IPS-11a (cell line): ENCODE data around the gene TNRC6B.

Experiments used
- H3K4me3 ChIP-seq: one replicate; pipeline ENCODE4 v1.5.1; 2013; ENCODE audit warnings: low read depth, low read length, control low read depth

The TNRC6B gene

GRCh38 chr22:40323681-40324171 is 146.0 kb downstream of the TNRC6B start:
- no peak overlapping the region for H3K4me3 ChIP-seq

GRCh38 chr22:40324468-40325305 is 147.0 kb downstream of the TNRC6B start:
- H3K4me3 ChIP-seq = no peak overlapping the region

- H3K4me3 ChIP-seq = no peak overlapping the region
Observed at GRCh38 chr22:40325315-40325714, 147.6 kb downstream of the TNRC6B start.

GRCh38 chr22:40326905-40327735 is 149.4 kb downstream of the TNRC6B start:
- H3K4me3 ChIP-seq = no peak overlapping the region

- H3K4me3 ChIP-seq = no peak overlapping the region
Observed at GRCh38 chr22:40328546-40329456, 151.1 kb downstream of the TNRC6B start.

GRCh38 chr22:40329466-40329865 is 151.7 kb downstream of the TNRC6B start:
- no peak overlapping the region for H3K4me3 ChIP-seq

GRCh38 chr22:40330086-40330485 is 152.4 kb downstream of the TNRC6B start:
- no peak overlapping the region for H3K4me3 ChIP-seq

GRCh38 chr22:40330615-40331014 is 152.9 kb downstream of the TNRC6B start:
- no peak overlapping the region for H3K4me3 ChIP-seq

- no peak overlapping the region for H3K4me3 ChIP-seq
Observed at GRCh38 chr22:40331706-40332105, 154.0 kb downstream of the TNRC6B start.

GRCh38 chr22:40332319-40332781 is 154.6 kb downstream of the TNRC6B start:
- H3K4me3 ChIP-seq = no peak overlapping the region

GRCh38 chr22:40334060-40334459 is 156.3 kb downstream of the TNRC6B start:
- H3K4me3 ChIP-seq = no peak overlapping the region

GRCh38 chr22:40334899-40335298 is 157.2 kb downstream of the TNRC6B start:
- H3K4me3 ChIP-seq = no peak overlapping the region

- H3K4me3 ChIP-seq = no peak overlapping the region
Observed at GRCh38 chr22:40335358-40335757, 157.6 kb downstream of the TNRC6B start.

GRCh38 chr22:40340044-40340443 is 162.3 kb downstream of the TNRC6B start:
- no peak overlapping the region for H3K4me3 ChIP-seq

GRCh38 chr22:40341604-40342003 is 163.9 kb downstream of the TNRC6B start:
- H3K4me3 ChIP-seq = no peak overlapping the region

- H3K4me3 ChIP-seq = no peak overlapping the region
Observed at GRCh38 chr22:40342521-40342920, 164.8 kb downstream of the TNRC6B start.

GRCh38 chr22:40345271-40345670 is 167.5 kb downstream of the TNRC6B start:
- no peak overlapping the region for H3K4me3 ChIP-seq

- H3K4me3 ChIP-seq = peak overlapping the region; percentile 97
Observed at GRCh38 chr22:40345815-40346184, 168.1 kb downstream of the TNRC6B start.

GRCh38 chr22:40346185-40347118 is 168.7 kb downstream of the TNRC6B start, which contains the start of gene ADSL:
Gene ADSL (plus strand): TSS chr22:40346500. CDS start chr22:40346559, 59 bp downstream.
- H3K4me3 ChIP-seq = peak within 1 kb of the TSS; percentile 97
